Common myeloid progenitor, CD34-positive (primary cell): ENCODE results near the gene GRB10.
A peak's percentile ranks its signal among the peaks of the same experiment; 100 is the strongest.

Source experiments
- CTCF ChIA-PET: fragments of 350-600 bp; sonication (Branson Sonifier 250); formaldehyde crosslinking; loops from one replicate; lab custom pipeline; 2021; ENCODE audit warnings: antibody characterized with exemption; lab: Charles Lee
- POLR2A ChIA-PET: fragments of 350-600 bp; sonication (Branson Sonifier 250); formaldehyde crosslinking; loops from one replicate; lab custom pipeline; 2021; ENCODE audit warnings: antibody characterized with exemption; lab: Charles Lee
- DNase-seq, 3 donors: peaks; one replicate each; pipeline versions ENCODE4 v3.0.0 to v3.0.0-alpha.2; 2013
- H3K27ac ChIP-seq, 2 experiments: 1 replicate in 1 of 2; 2 replicates in 1 of 2; pipeline ENCODE4 v1.7.0; 2013; ENCODE audit warnings: inconsistent platforms in 2 of 2, low read length in 2 of 2, mild to moderate bottlenecking in 2 of 2, low read depth in 1 of 2, moderate library complexity in 1 of 2; ENCODE audit not compliant: severe bottlenecking in 2 of 2, insufficient read depth in 1 of 2, poor library complexity in 1 of 2
- H3K27me3 ChIP-seq, 5 experiments: replicated peaks in 2 of 5; 1 replicate in 3 of 5; 2 replicates in 2 of 5; pipeline versions ENCODE4 v1.6.1 to v1.7.0; 2013; ENCODE audit warnings: low read length in 4 of 5, mild to moderate bottlenecking in 2 of 5, moderate library complexity in 2 of 5, inconsistent platforms in 1 of 5; ENCODE audit not compliant: insufficient read depth in 5 of 5, control insufficient read depth in 4 of 5
- H3K36me3 ChIP-seq, 4 experiments: 1 replicate in 2 of 4; 2 replicates in 2 of 4; pipeline versions ENCODE4 v1.6.1 to v1.7.0; 2013; ENCODE audit warnings: low read length in 3 of 4, control low read depth in 1 of 4, mild to moderate bottlenecking in 1 of 4; ENCODE audit not compliant: control insufficient read depth in 4 of 4, insufficient read depth in 4 of 4
- H3K4me1 ChIP-seq, 4 experiments: 1 replicate in 3 of 4; 2 replicates in 1 of 4; pipeline versions ENCODE4 v1.6.1 to v1.7.1; 2013; ENCODE audit warnings: low read length in 3 of 4, mild to moderate bottlenecking in 3 of 4, control low read depth in 1 of 4, inconsistent platforms in 1 of 4, moderate library complexity in 1 of 4; ENCODE audit not compliant: control insufficient read depth in 4 of 4, insufficient read depth in 4 of 4; ENCODE audit errors: control extremely low read depth in 1 of 4
- H3K4me3 ChIP-seq, 7 experiments: 1 replicate in 4 of 7; 2 replicates in 3 of 7; pipeline versions ENCODE4 v1.5.1 to v1.7.0; 2013; ENCODE audit warnings: mild to moderate bottlenecking in 7 of 7, low read length in 6 of 7, moderate library complexity in 6 of 7, inconsistent platforms in 2 of 7, low read depth in 2 of 7, control low read depth in 1 of 7; ENCODE audit not compliant: insufficient read depth in 4 of 7, control insufficient read depth in 1 of 7; ENCODE audit errors: extremely low read depth in 1 of 7
- H3K9me3 ChIP-seq, 5 experiments: 1 replicate in 4 of 5; 2 replicates in 1 of 5; pipeline versions ENCODE4 v1.6.1 to v1.7.1; 2013; ENCODE audit warnings: low read length in 4 of 5, mild to moderate bottlenecking in 2 of 5, inconsistent platforms in 1 of 5, low read depth in 1 of 5, moderate library complexity in 1 of 5; ENCODE audit not compliant: control insufficient read depth in 4 of 5, insufficient read depth in 2 of 5; ENCODE audit errors: control extremely low read depth in 1 of 5
- WGBS: methylation state at CpG from one replicate; pipeline ENCODE4 v1.1.5; 2013; ENCODE audit not compliant: insufficient coverage; 5-methylcytosine and 5-hydroxymethylcytosine counted together

The GRB10 gene

GRCh38 chr7:50781381-50782293, 1.1 kb downstream of the GRB10 start:
- 71% methylated on average over 37 of the region's 49 CpGs for WGBS
- ChIA-PET POLR2A (no interaction called here), CTCF (interaction anchor here (0.8 to 1.3 kb wide), 3 partner anchors 9 to 379 kb away, joined by 3 read pairs; no protein-coding TSS in a partner anchor)
- peaks cover 0 to 3% (median 2%) of the 10 kb centered on the region in 4 experiments for H3K36me3 ChIP-seq
- peaks cover 0 to 17% (median 8%) of the 10 kb centered on the region in 4 experiments for H3K4me1 ChIP-seq
- peaks cover 0 to 3% (median 0%) of the 10 kb centered on the region in 5 experiments for H3K27me3 ChIP-seq
- H3K9me3 ChIP-seq, result peaks cover 0 to under 1% (median 0%) of the 10 kb centered on the region in 5 experiments
- no peak for DNase-seq
- peak overlapping the region in 3 of 7 experiments; percentile 45 to 74 (median 63) for H3K4me3 ChIP-seq
- H3K27ac ChIP-seq, result no peak overlapping the region

DNA sequence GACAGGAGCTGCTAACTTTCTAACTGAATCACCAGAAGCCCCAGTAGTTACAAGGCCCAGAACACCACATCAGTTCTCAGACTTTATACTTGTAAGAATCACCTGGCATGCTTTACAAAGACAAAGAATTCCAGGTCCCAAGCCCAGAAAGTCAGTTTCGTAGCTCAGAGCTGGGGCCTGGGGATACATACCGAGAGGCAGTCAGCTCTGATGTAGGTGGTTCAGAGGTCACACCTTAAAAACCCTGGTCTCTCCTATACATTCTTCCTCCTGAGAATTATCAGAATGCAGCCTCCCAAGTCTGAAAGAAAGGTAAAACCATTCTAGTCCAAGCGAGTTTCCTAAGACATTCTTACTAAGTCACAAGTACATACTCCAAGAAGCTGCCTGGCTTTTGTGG, 2.3 kb downstream of the GRB10 start:
- DNase-seq, result no peak
- H3K27ac ChIP-seq, result no peak overlapping the region
- 93% methylated on average over 2 of the region's 3 CpGs for WGBS
- no peak overlapping the region for H3K4me3 ChIP-seq
- POLR2A ChIA-PET, result no interaction called here
- CTCF ChIA-PET, result interaction anchor here (0.8 to 2.1 kb wide), 2 partner anchors 12 to 17 kb away, joined by 3 to 7 read pairs; no protein-coding TSS in a partner anchor
- peaks cover 0 to 3% (median 2%) of the 10 kb centered on the region in 4 experiments for H3K36me3 ChIP-seq
- peaks cover 0 to 17% (median 8%) of the 10 kb centered on the region in 4 experiments for H3K4me1 ChIP-seq
- peaks cover 0 to 3% (median 0%) of the 10 kb centered on the region in 5 experiments for H3K27me3 ChIP-seq
- no peaks in the 10 kb centered on the region for H3K9me3 ChIP-seq

DNA sequence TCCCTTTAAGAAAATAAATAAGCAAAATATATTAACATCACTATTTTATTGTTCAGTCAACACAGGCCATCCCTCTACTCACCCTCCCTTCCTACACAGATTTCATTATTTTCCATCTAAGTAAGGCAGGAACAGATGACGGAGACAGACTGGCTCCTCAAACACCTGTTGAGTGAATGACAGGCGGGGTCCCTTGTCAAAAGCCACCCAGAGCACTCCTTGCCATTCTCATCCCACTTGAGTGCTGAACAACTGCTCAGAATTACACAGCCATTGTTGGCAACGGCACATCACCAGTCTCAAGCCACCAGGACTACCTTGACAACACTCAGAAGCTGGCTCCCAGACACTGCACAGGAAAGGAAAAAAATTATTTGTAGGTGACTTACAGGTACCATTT, 3.3 kb downstream of the GRB10 start:
- WGBS, result 100% methylated on average over 1 of the region's 3 CpGs
- H3K27ac ChIP-seq, result no peak overlapping the region
- POLR2A ChIA-PET, result no interaction called here
- peaks cover 0 to 17% (median 8%) of the 10 kb centered on the region in 4 experiments for H3K4me1 ChIP-seq
- no peak overlapping the region for H3K4me3 ChIP-seq
- H3K27me3 ChIP-seq, result peaks cover 0 to 3% (median 0%) of the 10 kb centered on the region in 5 experiments
- H3K36me3 ChIP-seq, result peaks cover 0 to 3% (median 2%) of the 10 kb centered on the region in 4 experiments
- CTCF ChIA-PET, result interaction anchor here (1.9 to 2.1 kb wide), 2 partner anchors 11 to 362 kb away, joined by 5 to 7 read pairs; no protein-coding TSS in a partner anchor
- DNase-seq, result no peak
- H3K9me3 ChIP-seq, result peaks cover 0 to 2% (median 0%) of the 10 kb centered on the region in 5 experiments

GRCh38 chr7:50778189-50778588, 4.5 kb downstream of the GRB10 start:
- POLR2A ChIA-PET, result no interaction called here
- CTCF ChIA-PET, result interaction anchor here (1.9 kb wide), 1 partner anchor 363 kb away, joined by 5 read pairs; no protein-coding TSS in a partner anchor

DNA sequence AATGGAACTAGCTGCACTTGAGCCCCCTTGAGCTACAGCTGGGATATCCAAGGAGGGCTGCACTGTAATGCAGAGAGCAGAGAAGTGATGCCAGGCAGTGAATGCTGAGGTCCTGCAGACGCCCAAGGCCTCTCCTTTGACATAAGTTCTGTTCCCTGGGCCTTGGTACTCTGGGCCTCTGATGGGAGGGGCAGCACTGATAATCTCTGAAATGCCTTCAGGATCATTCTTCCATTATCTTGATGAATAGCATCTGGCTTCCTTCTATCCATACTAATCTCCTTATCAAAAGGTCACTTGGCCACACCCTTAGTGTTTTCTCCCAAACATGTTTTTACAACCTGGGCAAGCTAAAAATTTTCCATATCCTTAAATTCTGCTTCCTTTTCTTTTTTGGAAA, 6.9 kb downstream of the GRB10 start:
- Histone ChIP-seq H3K4me1 (peaks cover 0 to 2% (median 0%) of the 10 kb centered on the region in 4 experiments), H3K27me3 (no peaks in the 10 kb centered on the region), H3K27ac (no peak overlapping the region), H3K4me3 (no peak overlapping the region), H3K9me3 (peaks cover 0 to 8% (median 0%) of the 10 kb centered on the region in 5 experiments), H3K36me3 (peaks cover 2 to 3% (median 3%) of the 10 kb centered on the region in 4 experiments)
- no peak for DNase-seq
- ChIA-PET POLR2A (no interaction called here), CTCF (interaction anchor here (0.8 to 1.7 kb wide), 4 partner anchors 8 to 161 kb away, joined by 3 to 4 read pairs (median 3); no protein-coding TSS in a partner anchor)
- 88% methylated on average over 1 of the region's 1 CpG for WGBS

More at GRCh38 chr7:50778189-50778588, 4.5 kb downstream of the GRB10 start:
- H3K4me1 ChIP-seq, result peaks cover 0 to 13% (median 7%) of the 10 kb centered on the region in 4 experiments
- peaks cover 0 to 2% (median 0%) of the 10 kb centered on the region in 5 experiments for H3K9me3 ChIP-seq
- DNase-seq, result no peak
- H3K4me3 ChIP-seq, result no peak overlapping the region
- H3K36me3 ChIP-seq, result peaks cover 0 to 3% (median 2%) of the 10 kb centered on the region in 4 experiments
- H3K27me3 ChIP-seq, result peaks cover 0 to 2% (median 0%) of the 10 kb centered on the region in 5 experiments
- H3K27ac ChIP-seq, result no peak overlapping the region

DNA sequence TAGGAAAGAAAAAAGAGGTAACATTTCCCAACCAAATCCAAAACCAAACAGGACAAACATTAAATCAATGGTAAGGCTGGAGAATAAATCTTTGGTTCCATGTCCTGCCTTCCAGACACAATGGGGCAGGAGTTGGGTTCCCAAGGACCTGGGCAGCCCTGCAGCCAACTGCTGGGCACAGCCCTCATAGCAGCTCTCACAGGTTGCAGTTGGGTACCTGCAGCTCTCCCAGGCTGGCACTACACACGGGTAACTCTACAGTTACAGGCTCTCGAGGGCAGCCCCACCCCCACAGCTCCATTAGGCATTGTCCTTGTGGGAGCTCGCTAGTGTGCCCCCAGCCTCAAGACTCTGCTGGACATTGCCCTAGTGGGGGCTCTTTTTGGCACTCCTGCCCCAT, 7.5 kb downstream of the GRB10 start:
- DNase-seq, result no peak
- Histone ChIP-seq H3K27ac (no peak overlapping the region), H3K36me3 (peaks cover 2 to 5% (median 3%) of the 10 kb centered on the region in 4 experiments), H3K4me3 (no peak overlapping the region), H3K27me3 (no peaks in the 10 kb centered on the region), H3K4me1 (peaks cover 0 to 2% (median 0%) of the 10 kb centered on the region in 4 experiments), H3K9me3 (peaks cover 0 to 8% (median 0%) of the 10 kb centered on the region in 5 experiments)
- POLR2A ChIA-PET, result interaction anchor here (0.6 kb wide), 1 partner anchor 10 kb away, joined by 3 read pairs; no protein-coding TSS in a partner anchor
- CTCF ChIA-PET, result interaction anchor here (0.6 to 1.7 kb wide), 6 partner anchors 12 to 160 kb away, joined by 3 to 4 read pairs (median 3); no protein-coding TSS in a partner anchor
- 90% methylated on average over 2 of the region's 3 CpGs for WGBS
